GM19324 (cell line): ENCODE measurements around the gene HSPB6.
"Not testable (repeated sequence)": the region's sequence is repeated elsewhere in the genome, so short reads cannot be mapped to it uniquely, and the experiment has no call there.

ENCODE experiments used
- ATAC-seq: cut with Tn5 transposase; IDR thresholded peaks from one replicate; pipeline ENCODE4 v1.9.1; 2021; ENCODE audit warnings: mild to moderate bottlenecking, moderate library complexity; ENCODE audit not compliant: unreplicated experiment, low FRiP score

HSPB6 gene

DNA sequence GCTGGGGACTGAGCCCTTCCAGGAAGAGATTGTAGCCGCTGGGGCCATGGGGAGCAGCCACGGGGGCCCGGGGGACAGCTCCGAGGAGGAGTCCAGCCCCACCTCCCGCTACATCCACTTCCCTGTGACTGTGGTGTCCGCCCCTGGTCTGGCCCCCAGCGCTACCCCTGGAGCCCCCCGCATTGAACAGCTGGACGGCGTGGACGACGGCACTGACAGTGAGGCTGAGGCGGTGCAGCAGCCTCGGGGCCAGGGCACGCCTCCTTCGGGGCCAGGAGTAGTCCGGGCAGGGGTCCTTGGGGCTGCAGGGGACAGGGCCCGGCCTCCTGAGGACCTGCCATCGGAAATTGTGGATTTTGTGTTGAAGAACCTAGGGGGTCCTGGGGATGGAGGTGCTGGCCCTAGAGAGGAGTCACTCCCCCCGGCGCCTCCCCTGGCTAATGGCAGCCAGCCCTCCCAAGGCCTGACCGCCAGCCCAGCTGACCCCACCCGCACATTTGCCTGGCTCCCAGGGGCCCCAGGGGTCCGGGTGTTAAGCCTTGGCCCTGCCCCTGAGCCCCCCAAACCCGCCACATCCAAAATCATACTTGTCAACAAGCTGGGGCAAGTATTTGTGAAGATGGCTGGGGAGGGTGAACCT lies 24.2 kb downstream of the HSPB6 start:
- ATAC-seq: no peak

DNA sequence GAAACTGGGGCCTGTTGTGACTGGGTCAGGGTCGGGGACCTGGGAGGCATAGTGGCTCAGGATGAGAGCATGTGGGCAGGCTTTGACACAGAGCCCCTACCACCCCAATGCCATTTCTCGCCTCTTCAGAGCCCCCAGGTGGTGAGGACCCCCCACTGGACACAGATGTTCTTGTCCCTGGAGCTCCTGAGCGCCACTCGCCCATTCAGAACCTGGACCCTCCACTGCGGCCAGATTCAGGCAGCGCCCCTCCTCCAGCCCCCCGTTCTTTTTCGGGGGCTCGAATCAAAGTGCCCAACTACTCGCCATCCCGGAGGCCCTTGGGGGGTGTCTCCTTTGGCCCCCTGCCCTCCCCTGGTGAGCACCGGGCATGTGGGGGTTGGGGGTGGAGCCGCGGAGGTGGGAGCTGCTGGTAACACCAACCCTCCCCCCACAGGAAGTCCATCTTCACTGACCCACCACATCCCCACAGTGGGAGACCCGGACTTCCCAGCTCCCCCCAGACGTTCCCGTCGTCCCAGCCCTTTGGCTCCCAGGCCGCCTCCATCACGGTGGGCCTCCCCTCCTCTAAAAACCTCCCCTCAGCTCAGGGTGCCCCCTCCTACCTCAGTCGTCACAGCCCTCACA lies 24.9 kb downstream of the HSPB6 start:
- no peak for ATAC-seq

DNA sequence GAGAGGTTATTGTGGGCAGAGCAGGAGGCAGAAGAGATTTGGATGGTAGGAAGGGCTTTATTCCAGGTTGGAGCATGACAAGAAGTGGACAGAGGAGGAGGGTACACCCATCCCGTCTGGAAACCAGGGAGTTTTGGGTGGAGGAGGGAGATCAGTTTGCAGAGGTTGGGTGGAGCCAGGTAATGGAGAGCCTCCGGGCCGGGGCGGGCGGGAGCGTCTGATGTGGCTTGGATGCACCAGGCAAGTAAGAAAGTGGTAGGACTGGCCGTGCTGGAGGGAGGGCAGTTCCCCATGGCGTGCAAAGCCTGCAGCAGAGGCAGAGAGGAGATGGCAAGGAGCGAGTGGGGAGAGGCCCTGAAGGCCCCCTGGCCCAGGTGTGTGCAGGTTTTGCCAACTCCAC lies 25.5 kb downstream of the HSPB6 start:
- ATAC-seq: no peak

DNA sequence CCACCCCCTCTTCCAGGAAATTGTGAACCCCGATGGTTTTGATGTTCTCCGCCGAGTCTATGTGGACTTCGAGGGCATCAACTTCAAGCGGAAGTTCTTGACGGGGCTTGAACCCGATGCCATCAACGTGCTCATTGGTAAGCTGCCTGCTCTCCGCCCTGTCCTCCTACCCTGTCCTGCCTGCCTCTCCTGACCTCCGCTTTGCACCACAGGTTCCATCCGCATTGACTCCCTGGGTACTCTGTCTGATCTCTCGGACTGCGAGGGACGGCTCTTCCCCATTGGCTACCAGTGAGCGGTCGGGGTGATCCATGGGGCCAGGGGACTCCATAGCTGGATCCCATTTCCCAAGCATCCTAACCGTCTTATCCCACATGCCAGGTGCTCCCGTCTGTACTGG lies 26.5 kb downstream of the HSPB6 start:
- no peak for ATAC-seq

DNA sequence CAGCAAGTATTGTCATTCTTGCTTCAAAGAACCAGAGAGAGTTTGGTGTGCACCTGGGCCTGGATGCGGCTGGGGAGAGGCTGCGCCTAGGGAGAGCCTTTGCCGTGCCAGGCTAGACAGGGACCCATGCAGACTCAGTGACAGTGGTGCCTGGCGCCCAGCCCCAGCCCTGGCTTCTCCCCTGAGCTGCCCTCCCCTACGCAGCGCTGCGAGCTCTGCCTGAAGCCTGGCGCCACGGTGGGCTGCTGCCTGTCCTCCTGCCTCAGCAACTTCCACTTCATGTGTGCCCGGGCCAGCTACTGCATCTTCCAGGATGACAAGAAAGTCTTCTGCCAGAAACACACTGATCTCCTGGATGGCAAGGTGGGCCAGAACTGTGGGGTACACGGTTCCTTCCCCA lies 27.1 kb downstream of the HSPB6 start:
- ATAC-seq: no peak

DNA sequence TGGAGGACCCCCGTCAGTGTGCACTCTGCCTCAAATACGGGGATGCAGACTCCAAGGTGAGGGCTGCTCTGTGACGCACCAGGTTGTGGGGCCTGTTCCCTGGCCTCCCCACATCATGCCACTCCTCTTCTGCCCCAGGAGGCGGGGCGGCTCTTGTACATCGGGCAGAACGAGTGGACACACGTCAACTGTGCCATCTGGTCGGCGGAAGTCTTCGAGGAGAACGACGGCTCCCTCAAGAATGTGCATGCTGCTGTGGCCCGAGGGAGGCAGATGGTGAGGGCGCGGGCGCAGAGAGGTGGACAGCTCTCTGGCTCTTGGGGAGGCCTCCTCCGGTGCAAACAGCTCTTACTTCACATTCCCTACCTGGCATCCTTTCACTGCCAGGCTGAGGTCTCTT lies 27.8 kb downstream of the HSPB6 start:
- no peak for ATAC-seq

DNA sequence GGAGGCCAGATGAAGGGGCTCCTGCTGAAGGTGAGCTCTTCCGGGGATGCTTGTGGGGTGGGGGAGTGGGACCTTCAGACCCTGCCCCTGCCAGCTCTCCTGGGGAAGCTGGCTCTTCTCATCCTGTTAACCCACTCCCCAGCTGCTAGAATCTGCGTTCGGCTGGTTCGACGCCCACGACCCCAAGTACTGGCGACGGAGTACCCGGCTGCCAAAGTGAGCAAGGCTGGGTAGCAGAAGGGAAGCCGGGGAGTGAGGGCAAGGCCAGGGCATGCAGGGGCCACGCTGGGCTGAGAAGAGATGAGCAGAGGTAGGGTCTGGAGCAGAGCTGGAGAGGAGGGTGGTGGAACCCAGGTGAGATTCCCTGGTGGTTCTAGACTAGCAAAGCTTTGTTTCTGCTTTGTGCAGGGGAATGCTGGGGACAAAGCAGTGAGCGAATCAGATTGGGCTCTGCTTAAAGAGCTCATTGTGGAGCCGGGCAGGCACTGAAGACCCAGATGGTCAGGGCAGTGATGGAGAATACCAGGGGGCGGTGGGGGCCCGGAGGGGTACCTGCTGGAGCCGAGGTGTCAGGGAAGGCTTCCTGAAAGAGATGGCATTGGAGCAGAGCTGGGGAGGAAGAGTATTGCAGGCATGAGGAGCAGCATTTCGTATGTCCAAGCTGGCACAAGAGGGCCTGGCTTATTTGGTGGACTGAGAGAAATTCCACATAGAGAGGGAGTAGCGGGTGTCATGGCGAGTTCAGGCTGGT lies 28.7 kb downstream of the HSPB6 start:
- no peak for ATAC-seq

DNA sequence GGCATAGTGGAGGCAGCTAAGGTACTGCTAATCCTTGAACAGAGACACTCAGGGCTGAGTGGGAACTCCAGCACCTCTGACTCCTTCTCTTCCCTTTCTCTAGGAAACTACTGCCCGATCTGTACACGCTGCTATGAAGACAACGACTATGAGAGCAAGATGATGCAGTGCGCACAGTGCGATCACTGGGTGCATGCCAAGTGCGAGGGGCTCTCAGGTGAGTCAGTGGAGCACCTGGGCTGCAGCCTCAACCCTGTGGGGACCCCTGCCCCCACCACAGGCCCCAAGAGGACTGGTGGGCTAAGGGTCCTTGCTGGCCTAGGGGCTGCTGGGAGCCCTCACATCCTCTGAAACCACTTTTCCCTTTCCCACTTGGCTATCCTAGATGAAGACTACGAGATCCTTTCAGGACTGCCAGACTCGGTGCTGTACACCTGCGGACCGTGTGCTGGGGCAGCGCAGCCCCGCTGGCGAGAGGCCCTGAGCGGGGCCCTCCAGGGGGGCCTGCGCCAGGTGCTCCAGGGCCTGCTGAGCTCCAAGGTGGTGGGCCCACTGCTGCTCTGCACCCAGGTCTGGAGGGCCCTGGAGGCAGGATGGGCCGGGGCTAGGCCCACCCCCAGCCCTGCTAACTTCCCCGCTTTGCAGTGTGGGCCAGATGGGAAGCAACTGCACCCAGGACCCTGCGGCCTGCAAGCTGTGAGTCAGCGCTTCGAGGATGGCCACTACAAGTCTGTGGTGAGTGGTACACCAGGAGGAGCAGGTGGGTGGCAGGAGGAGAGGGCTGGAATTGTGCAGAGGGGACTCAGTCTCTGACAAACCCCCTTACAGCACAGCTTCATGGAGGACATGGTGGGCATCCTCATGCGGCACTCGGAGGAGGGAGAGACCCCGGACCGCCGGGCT lies 29.5 kb downstream of the HSPB6 start:
- ATAC-seq: no peak

DNA sequence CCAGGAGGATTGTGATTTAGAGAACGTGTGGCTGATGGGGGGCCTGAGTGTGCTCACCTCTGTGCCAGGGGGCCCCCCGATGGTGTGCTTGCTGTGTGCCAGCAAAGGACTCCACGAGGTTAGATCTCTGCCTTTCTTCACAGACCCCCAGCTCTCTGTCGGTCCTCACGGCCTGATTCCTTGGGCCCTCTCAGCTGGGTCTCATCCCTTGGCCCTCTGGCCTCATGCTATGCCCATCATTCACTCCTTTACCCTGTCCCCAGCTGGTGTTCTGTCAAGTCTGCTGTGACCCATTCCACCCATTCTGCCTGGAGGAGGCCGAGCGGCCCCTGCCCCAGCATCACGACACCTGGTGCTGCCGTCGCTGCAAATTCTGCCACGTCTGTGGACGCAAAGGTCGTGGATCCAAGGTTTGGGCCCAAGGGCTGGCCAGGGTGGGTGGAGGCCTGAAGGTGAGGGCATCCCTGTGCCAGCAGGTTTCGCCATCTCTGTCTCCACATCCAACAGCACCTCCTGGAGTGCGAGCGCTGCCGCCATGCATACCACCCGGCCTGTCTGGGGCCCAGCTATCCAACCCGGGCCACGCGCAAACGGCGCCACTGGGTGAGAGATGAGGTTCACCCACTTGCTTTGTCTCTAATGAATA lies 31.5 kb downstream of the HSPB6 start:
- ATAC-seq: no peak

DNA sequence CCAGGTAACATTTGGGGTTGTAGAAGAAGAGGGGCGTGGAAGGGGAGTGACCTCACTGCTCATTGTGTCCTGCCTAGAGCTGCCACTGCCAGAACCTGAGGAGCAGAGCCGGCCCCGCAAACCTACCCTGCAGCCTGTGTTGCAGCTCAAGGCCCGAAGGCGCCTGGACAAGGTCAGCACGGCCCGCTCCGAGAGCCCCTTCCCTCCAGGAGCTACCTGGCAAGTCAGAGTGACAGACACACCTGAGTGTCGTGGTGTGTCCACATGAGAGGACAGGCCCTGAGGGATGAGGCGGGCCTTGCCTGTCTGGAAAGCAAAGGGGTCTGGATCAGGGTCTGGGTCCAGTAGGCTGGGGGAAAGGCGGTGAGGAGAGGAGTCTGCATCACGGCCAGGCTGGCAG lies 32.3 kb downstream of the HSPB6 start:
- no peak for ATAC-seq

DNA sequence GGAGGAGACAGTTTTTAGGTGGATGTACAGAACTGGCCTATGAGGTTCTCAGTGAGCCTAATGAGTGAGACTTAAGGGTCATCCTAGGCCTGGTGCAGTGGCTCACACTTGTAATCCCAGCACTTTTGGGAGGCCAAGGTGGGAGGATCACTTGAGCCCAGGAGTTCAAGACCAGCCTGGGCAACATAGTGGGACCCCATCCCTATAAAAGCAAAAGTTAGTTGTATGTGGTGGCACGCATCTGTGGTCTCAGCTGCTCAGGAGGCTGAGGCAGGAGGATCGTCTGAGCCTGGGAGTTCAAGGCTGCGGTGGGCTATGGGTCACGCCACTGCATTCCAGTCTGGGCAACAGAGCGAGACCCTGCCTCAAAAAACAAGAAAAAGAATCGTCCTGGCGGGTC lies 32.7 kb downstream of the HSPB6 start:
- ATAC-seq: not testable (repeated sequence)

DNA sequence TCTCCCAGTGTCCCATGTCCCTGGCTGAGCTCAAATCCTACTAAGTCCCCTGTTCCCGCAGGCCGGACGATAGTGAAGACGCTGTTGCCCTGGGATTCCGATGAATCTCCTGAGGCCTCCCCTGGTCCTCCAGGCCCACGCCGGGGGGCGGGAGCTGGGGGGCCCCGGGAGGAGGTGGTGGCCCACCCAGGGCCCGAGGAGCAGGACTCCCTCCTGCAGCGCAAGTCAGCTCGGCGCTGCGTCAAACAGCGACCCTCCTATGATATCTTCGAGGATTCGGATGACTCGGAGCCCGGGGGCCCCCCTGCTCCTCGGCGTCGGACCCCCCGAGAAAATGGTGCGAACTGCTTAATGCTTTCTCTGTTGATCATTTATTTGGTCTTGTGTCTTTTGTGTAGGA lies 33.2 kb downstream of the HSPB6 start:
- no peak for ATAC-seq

DNA sequence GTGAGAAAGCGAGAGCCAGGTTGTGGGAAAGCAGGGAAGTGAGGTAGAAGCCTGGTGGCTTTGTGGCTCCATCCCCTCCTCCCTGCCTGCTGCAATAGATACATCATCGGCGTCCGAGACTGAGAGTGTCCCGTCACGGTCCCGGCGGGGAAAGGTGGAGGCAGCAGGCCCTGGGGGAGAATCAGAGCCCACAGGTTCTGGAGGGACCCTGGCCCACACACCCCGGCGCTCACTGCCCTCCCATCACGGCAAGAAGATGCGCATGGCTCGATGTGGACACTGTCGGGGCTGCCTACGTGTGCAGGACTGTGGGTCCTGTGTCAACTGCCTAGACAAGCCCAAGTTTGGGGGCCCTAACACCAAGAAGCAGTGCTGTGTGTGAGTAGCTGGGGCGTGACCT lies 33.9 kb downstream of the HSPB6 start:
- no peak for ATAC-seq

DNA sequence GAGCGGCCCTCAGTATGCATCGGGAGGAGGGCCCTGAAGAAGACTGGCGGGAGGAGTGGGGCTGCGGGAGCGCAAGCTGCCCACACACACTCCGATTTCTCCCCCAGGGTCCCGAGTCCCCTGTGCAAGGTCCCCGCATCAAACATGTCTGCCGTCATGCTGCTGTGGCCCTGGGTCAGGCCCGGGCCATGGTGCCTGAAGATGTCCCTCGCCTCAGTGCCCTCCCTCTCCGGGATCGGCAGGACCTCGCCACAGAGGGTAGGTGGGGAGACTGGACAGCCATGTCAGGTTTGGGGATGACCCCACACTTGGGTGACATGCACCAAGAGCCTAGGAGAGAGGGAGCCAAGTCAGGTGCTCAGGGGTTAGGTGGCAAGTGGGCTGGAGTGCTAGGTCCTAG lies 34.4 kb downstream of the HSPB6 start:
- no peak for ATAC-seq

DNA sequence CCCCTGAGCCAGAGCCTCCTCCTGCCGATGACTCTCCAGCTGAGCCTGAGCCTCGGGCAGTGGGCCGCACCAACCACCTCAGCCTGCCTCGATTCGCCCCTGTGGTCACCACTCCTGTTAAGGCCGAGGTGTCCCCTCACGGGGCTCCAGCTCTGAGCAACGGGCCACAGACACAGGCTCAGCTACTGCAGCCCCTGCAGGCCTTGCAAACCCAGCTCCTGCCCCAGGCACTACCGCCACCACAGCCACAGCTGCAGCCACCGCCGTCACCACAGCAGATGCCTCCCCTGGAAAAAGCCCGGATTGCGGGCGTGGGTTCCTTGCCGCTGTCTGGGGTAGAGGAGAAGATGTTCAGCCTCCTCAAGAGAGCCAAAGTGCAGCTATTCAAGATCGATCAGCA lies 35.5 kb downstream of the HSPB6 start:
- ATAC-seq: no peak

DNA sequence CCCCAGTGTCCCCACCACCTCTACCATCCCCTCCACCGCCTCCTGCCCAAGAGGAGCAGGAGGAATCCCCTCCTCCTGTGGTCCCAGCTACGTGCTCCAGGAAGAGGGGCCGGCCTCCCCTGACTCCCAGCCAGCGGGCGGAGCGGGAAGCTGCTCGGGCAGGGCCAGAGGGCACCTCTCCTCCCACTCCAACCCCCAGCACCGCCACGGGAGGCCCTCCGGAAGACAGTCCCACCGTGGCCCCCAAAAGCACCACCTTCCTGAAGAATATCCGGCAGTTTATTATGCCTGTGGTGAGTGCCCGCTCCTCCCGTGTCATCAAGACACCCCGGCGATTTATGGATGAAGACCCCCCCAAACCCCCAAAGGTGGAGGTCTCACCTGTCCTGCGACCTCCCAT lies 36.2 kb downstream of the HSPB6 start:
- no peak for ATAC-seq

DNA sequence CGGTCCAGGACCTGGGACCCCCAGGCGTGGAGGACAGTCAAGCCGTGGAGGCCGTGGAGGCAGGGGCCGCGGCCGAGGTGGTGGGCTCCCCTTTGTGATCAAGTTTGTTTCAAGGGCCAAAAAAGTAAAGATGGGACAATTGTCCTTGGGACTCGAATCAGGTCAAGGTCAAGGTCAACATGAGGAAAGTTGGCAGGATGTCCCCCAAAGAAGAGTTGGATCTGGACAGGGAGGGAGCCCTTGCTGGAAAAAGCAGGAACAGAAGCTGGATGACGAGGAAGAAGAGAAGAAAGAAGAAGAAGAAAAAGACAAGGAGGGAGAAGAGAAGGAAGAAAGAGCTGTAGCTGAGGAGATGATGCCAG lies 36.7 kb downstream of the HSPB6 start:
- no peak for ATAC-seq

DNA sequence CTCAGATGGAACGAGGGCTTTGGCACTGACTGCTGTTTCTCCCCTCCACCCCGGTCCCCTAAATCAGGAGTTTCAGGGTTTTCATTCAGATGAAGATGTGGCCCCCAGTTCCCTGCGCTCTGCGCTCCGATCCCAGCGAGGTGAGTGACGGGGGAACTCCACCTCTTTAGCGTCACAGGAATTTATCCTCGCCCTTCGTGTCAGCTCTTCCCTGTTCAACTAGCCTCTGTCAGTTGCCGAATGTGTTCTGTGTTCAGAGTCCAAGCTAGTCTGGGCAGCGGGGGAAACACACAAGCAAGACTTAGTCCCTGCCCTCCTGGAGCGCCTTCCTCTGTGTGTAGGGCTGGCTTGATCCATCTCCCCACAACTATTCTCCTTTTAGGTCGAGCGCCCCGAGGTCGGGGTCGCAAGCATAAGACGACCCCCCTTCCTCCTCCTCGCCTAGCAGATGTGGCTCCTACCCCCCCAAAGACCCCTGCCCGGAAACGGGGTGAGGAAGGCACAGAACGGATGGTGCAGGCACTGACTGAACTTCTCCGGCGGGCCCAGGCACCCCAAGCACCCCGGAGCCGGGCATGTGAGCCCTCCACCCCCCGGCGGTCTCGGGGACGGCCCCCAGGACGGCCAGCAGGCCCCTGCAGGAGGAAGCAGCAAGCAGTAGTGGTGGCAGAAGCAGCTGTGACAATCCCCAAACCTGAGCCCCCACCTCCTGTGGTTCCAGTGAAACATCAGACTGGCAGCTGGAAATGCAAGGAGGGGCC lies 37.2 kb downstream of the HSPB6 start:
- no peak for ATAC-seq

DNA sequence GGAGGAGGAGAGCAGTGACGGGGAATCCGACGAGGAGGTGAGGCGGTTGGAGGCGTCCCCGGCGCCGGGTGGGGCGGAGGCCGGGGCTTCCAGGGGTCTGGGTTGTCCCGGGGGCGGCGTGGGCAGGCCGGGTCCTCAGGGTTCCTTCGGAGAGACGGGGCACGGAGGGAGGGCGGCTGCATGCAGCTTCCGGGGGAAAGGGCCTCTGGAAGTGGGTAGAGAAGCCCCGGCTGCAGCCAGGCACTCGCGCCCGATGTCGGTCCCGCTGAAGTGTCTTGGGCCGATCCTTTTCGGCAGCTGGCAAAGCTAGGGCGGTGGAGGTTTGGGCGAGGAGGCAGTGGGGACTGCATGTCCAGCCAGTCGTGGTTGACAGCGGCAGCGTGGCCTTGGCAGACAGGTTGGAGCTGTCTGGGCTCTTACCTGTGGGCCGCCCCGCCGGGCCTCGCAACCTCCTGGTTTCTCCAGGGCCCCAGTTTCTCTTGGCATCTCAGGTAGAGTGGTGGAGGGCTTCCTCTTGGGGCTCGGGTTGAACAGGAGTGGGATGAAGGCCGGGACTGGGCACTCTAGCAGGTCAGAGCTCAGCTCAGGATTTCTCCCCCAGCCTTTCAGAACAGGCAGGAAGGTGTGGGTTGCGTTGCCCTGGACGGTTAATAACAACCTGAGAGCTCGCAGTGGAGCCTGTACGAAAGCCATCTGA lies 38.3 kb downstream of the HSPB6 start:
- peak; percentile 2 for ATAC-seq
